Thyroid gland (tissue), 4 donors: Measurements from ENCODE around the gene OR2A25.

ENCODE experiments used
- POLR2A ChIP-seq, 2 donors: fragments of 450-650 bp; IDR thresholded peaks; one replicate each; pipeline ENCODE4 v1.6.1; 2017; ENCODE audit warnings: antibody characterized with exemption in 2 of 2, mild to moderate bottlenecking in 2 of 2, moderate library complexity in 1 of 2
- TF ChIP-seq, protein P1 (sequence below), 6 experiments: fragments of 200-600 bp in 3 of 6; fragments of 450-650 bp in 3 of 6; sonication (generic) in 3 of 6; IDR thresholded peaks; one replicate each; pipeline ENCODE4 v1.5.1; 2016 to 2019; ENCODE audit warnings: antibody characterized with exemption in 6 of 6, mild to moderate bottlenecking in 2 of 6, inconsistent platforms in 1 of 6, moderate library complexity in 1 of 6

GRCh38 chr7:144049491-144049890 lies 20.1 kb upstream of the OR2A25 start:
- TF ChIP-seq, protein P1, sequence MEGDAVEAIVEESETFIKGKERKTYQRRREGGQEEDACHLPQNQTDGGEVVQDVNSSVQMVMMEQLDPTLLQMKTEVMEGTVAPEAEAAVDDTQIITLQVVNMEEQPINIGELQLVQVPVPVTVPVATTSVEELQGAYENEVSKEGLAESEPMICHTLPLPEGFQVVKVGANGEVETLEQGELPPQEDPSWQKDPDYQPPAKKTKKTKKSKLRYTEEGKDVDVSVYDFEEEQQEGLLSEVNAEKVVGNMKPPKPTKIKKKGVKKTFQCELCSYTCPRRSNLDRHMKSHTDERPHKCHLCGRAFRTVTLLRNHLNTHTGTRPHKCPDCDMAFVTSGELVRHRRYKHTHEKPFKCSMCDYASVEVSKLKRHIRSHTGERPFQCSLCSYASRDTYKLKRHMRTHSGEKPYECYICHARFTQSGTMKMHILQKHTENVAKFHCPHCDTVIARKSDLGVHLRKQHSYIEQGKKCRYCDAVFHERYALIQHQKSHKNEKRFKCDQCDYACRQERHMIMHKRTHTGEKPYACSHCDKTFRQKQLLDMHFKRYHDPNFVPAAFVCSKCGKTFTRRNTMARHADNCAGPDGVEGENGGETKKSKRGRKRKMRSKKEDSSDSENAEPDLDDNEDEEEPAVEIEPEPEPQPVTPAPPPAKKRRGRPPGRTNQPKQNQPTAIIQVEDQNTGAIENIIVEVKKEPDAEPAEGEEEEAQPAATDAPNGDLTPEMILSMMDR (IDR thresholded peaks at IDR 0.05) = no peak
- no peak for TF ChIP-seq POLR2A (IDR thresholded peaks at IDR 0.05)
